ENCODE measurements around the gene IL22RA2.

- TF ChIP-seq TCF7L2 (IDR thresholded peaks at IDR 0.05; ENCODE audit: low read depth, low read length) (no peak), CTCF (IDR thresholded peaks at IDR 0.05) (peak; percentile 62), POLR2AphosphoS5 (IDR thresholded peaks at IDR 0.05; ENCODE audit: low read depth, low read length) (no peak)
Observed at GRCh38 chr6:137202078-137202477, 28.6 kb upstream of the IL22RA2 start.

All from Panc1 (cell line).